Activated T-cell treated with anti-CD3 and anti-CD28 coated beads, Interleukin-2, amount 50 U/mL, for 4 hours (primary cell): ENCODE results near the gene DNAL1. TPM values are rescaled to one million over a fixed set of nuclear protein-coding genes. Genes with fewer than 3 reads are reported as not detected.
"Not testable (repeated sequence)": the region's sequence is repeated elsewhere in the genome, so short reads cannot be mapped to it uniquely, and the experiment has no call there.

ENCODE experiments used
- ATAC-seq, 2 donors: fragments of 200-7000 bp; cut with Tn5 transposase; one replicate each; pipeline ENCODE4 v1.10.0; 2021
- DNase-seq: peaks from one replicate; pipeline ENCODE4 v3.0.0-alpha.2; 2020
- H3K27me3 Mint-ChIP-seq: one replicate; pipeline ENCODE4 v1.8.0; 2021; ENCODE audit warnings: low read depth, mixed read lengths
- H3K36me3 Mint-ChIP-seq: one replicate; pipeline ENCODE4 v1.8.0; 2022; ENCODE audit warnings: mixed read lengths; ENCODE audit not compliant: insufficient read depth
- H3K4me1 Mint-ChIP-seq: one replicate; pipeline ENCODE4 v1.8.0; 2021; ENCODE audit warnings: low read depth, mixed read lengths
- H3K4me3 Mint-ChIP-seq: one replicate; pipeline ENCODE4 v1.8.0; 2021; ENCODE audit warnings: mild to moderate bottlenecking, moderate library complexity, mixed read lengths
- H3K9me3 Mint-ChIP-seq: one replicate; pipeline ENCODE4 v1.8.0; 2021; ENCODE audit warnings: mixed read lengths
- total RNA-seq, 3 donors: library from RNA; stranded (reverse); gene quantifications; one replicate each; pipeline ENCODE4 v1.2.1, GENCODE V29; 2021

Gene DNAL1
- total RNA-seq, 3 donors from 2014 or later, result 7.0 to 10.8 (median 9.7) TPM

- no peaks in the 10 kb centered on the region for H3K9me3 Mint-ChIP-seq
- DNase-seq (no peak), ATAC-seq (peak; percentile 38 to 47)
- H3K4me1 Mint-ChIP-seq, result peaks cover 22% of the 10 kb centered on the region
- peaks cover 2% of the 10 kb centered on the region for H3K36me3 Mint-ChIP-seq
- no peaks in the 10 kb centered on the region for H3K27me3 Mint-ChIP-seq
- H3K4me3 Mint-ChIP-seq, result no peak overlapping the region
Measured at GRCh38 chr14:73700325-73700724, 55.5 kb downstream of the DNAL1 start.

DNA sequence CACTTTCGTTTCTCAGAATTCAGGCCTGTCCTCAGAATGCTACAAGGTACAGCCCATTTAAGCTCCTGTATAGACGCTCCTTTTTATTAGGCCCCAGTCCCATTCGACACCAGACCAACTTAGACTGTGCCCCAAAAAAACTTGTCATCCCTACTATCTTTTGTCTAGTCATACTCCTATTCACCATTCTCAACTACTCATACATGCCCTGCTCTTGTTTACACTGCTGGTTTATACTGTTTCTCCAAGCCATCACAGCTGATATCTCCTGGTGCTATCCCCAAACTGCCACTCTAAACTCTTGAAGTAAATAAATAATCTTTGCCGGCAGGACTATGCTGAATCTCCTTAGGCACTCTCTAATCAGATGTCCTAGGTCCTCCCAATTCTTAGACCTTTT lies 63.3 kb downstream of the DNAL1 start:
- Mint-ChIP-seq H3K4me1 (peaks cover 14% of the 10 kb centered on the region), H3K36me3 (peaks cover 11% of the 10 kb centered on the region)
- DNase-seq, H3K27me3 Mint-ChIP-seq, H3K4me3 Mint-ChIP-seq, ATAC-seq, H3K9me3 Mint-ChIP-seq: not testable (repeated sequence)

DNA sequence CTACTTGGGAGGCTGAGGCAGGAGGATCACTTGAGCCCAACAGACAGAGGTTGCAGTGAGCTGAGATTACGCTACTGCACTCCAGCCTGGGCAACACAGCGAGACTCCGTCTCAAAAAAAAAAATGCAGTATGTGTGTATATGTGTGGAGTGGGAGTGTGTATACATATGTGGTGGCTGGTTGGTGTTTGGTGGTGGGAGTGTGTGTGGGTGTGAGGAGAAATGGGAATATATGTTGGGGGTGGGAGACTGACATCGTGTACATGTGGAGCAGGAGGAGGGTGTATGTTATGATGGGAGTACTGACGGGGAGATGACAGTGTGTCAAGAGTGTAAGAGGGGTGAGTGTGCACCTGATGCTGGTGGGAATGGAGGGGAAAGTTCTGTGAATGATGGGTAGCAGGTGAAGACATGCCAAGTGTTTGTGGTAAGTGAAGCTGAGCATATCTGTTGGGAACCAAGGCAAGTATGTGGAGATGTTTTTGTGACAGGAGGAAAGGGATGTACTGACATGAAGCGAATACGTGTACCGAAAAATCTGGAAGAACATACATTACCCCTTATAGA lies 65.2 kb downstream of the DNAL1 start:
- H3K27me3 Mint-ChIP-seq, result no peaks in the 10 kb centered on the region
- H3K36me3 Mint-ChIP-seq, result peaks cover 9% of the 10 kb centered on the region

GRCh38 chr14:73710737-73711136 lies 66.0 kb downstream of the DNAL1 start:
- no peaks in the 10 kb centered on the region for H3K9me3 Mint-ChIP-seq
- no peak for ATAC-seq
- peaks cover 22% of the 10 kb centered on the region for H3K4me1 Mint-ChIP-seq
- no peak overlapping the region for H3K4me3 Mint-ChIP-seq
- no peaks in the 10 kb centered on the region for H3K27me3 Mint-ChIP-seq
- DNase-seq, result no peak
- H3K36me3 Mint-ChIP-seq, result peaks cover 9% of the 10 kb centered on the region

More for the DNA sequence above, 65.2 kb downstream of the DNAL1 start:
- no peaks in the 10 kb centered on the region for H3K9me3 Mint-ChIP-seq
- DNase-seq, result no peak
- peaks cover 22% of the 10 kb centered on the region for H3K4me1 Mint-ChIP-seq
- ATAC-seq, result no peak
- no peak overlapping the region for H3K4me3 Mint-ChIP-seq

- H3K4me1 Mint-ChIP-seq, result peaks cover 22% of the 10 kb centered on the region
- no peak for DNase-seq
- H3K4me3 Mint-ChIP-seq, result peak overlapping the region; percentile 92
- no peaks in the 10 kb centered on the region for H3K27me3 Mint-ChIP-seq
- H3K9me3 Mint-ChIP-seq, result no peaks in the 10 kb centered on the region
- peak; percentile 6 to 12 for ATAC-seq
- peaks cover 11% of the 10 kb centered on the region for H3K36me3 Mint-ChIP-seq
Measured at GRCh38 chr14:73712071-73712506, 67.3 kb downstream of the DNAL1 start.

GRCh38 chr14:73712540-73713180 lies 67.9 kb downstream of the DNAL1 start:
- peaks cover 11% of the 10 kb centered on the region for H3K36me3 Mint-ChIP-seq
- ATAC-seq (peak; percentile 22 to 31), DNase-seq (no peak)
- peaks cover 22% of the 10 kb centered on the region for H3K4me1 Mint-ChIP-seq
- no peaks in the 10 kb centered on the region for H3K9me3 Mint-ChIP-seq
- no peaks in the 10 kb centered on the region for H3K27me3 Mint-ChIP-seq
- H3K4me3 Mint-ChIP-seq, result peak overlapping the region; percentile 92

- peaks cover 13% of the 10 kb centered on the region for H3K36me3 Mint-ChIP-seq
- H3K27me3 Mint-ChIP-seq, result no peaks in the 10 kb centered on the region
- H3K4me3 Mint-ChIP-seq, result peak overlapping the region; percentile 92
- DNase-seq (no peak), ATAC-seq (peak in 1 of 2 donors; percentile 2)
- peaks cover 22% of the 10 kb centered on the region for H3K4me1 Mint-ChIP-seq
- no peaks in the 10 kb centered on the region for H3K9me3 Mint-ChIP-seq
Measured at GRCh38 chr14:73713206-73713802, 68.5 kb downstream of the DNAL1 start.

- DNase-seq, result peak; percentile 81
- Mint-ChIP-seq H3K4me3 (peak within 1 kb of the TSS; percentile 92), H3K9me3 (no peaks in the 10 kb centered on the region), H3K27me3 (no peaks in the 10 kb centered on the region), H3K4me1 (peaks cover 22% of the 10 kb centered on the region), H3K36me3 (peaks cover 13% of the 10 kb centered on the region)
- ATAC-seq, result peak; percentile 80 to 87
Measured at GRCh38 chr14:73713803-73714655, 69.2 kb downstream of the DNAL1 start, which contains the start of gene PNMA1. PNMA1 (minus strand) TSS chr14:73714384; CDS start chr14:73713639, 745 bp downstream.

GRCh38 chr14:73714656-73715081 lies 69.9 kb downstream of the DNAL1 start:
- peaks cover 18% of the 10 kb centered on the region for H3K36me3 Mint-ChIP-seq
- H3K27me3 Mint-ChIP-seq, result no peaks in the 10 kb centered on the region
- ATAC-seq, result no peak
- peak overlapping the region; percentile 78 for H3K4me3 Mint-ChIP-seq
- DNase-seq, result no peak
- H3K4me1 Mint-ChIP-seq, result peaks cover 22% of the 10 kb centered on the region
- no peaks in the 10 kb centered on the region for H3K9me3 Mint-ChIP-seq

- ATAC-seq (no peak), DNase-seq (no peak)
- Mint-ChIP-seq H3K9me3 (no peaks in the 10 kb centered on the region), H3K36me3 (peaks cover 16% of the 10 kb centered on the region), H3K4me3 (no peak overlapping the region), H3K4me1 (peaks cover 18% of the 10 kb centered on the region), H3K27me3 (no peaks in the 10 kb centered on the region)
Measured at GRCh38 chr14:73715707-73716106, 70.9 kb downstream of the DNAL1 start.

- H3K4me1 Mint-ChIP-seq, result peaks cover 18% of the 10 kb centered on the region
- no peak for DNase-seq
- ATAC-seq, result no peak
- H3K36me3 Mint-ChIP-seq, result peaks cover 20% of the 10 kb centered on the region
- H3K9me3 Mint-ChIP-seq, result no peaks in the 10 kb centered on the region
- no peaks in the 10 kb centered on the region for H3K27me3 Mint-ChIP-seq
- H3K4me3 Mint-ChIP-seq, result no peak overlapping the region
Measured at GRCh38 chr14:73717266-73717665, 72.5 kb downstream of the DNAL1 start.

DNA sequence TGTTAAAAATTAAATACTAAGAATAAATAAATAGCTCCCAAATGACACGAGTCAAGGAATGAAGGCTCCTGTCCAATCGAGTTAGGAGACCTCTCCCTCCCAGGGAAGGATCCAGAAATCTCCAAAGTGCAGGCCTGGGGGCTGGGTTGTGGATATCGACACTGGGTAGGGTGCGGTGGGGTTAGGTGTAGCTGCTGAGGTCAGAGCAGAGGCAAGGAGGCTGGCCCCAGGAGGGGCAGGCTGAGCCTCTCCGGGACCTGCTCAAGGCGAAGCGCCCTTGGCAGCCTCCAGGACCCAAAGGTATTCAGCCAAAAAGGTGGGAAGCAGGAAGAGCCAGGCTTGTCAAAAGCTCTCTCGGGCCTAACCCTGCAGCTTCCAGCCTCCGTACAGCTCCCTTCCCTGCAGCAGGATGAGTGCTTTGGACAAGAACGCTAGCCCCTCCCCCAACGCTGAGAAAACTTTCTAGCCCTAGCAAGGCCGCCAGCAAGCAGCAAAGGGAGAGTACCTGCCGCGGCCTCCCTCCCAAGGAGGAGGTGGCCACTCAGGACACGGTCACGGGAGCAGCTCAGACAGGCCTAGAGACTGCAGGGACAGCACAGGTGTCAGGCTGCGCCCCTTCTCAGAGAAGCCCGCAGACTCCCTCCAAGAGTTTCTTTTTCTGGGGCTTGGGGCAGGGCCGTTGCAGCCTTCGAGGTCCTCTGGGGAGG lies 73.1 kb downstream of the DNAL1 start:
- peaks cover 19% of the 10 kb centered on the region for H3K36me3 Mint-ChIP-seq
- H3K4me3 Mint-ChIP-seq, result no peak overlapping the region
- ATAC-seq, result no peak

DNA sequence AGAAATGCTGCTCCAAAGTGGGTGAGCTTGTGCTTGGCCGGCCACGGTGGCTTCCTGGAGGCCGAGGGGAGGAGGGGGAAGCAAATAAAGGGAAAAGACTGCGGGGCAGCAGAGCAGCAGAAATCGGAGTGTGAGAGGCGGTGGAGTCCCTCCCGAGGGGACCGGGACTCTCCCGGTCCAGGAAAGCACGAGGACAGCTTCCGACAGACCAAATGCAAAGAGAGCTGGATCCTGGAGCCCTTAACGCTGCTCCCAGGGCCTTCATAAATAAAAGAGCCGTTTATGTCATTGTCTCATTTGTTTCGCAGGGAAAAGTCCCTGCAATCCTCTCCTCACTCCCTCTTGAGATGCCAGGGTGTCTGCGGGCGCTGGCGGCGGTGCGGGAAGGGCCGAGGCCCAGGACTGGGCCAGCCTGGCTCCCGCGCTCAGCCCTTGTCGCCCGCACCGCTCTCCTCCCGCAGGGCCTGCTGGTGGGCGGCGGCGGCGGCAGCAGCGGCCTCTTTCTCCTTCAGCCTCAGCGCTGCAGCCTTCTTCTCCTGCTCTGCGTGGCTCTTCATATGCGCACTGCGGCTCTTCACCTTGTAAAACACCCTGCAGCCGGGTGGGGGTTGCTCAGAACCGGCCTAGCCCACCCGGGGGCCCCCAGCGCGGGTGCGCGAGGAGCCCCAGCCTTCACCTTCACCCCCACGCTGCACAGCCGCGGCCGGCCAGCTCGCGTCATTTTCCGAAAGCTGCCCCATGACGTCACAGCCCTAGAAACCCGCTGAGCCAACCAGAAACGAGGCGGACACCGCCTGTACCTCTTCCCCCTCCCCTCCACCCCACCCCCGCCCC lies 73.8 kb downstream of the DNAL1 start:
- Mint-ChIP-seq H3K4me1 (peaks cover 15% of the 10 kb centered on the region), H3K9me3 (no peaks in the 10 kb centered on the region)
- no peak for ATAC-seq

More for the DNA sequence above, 73.1 kb downstream of the DNAL1 start:
- DNase-seq, result no peak
- no peaks in the 10 kb centered on the region for H3K9me3 Mint-ChIP-seq
- H3K27me3 Mint-ChIP-seq, result no peaks in the 10 kb centered on the region
- H3K4me1 Mint-ChIP-seq, result peaks cover 13% of the 10 kb centered on the region

More for the DNA sequence above, 73.8 kb downstream of the DNAL1 start:
- Mint-ChIP-seq H3K4me3 (no peak overlapping the region), H3K36me3 (peaks cover 24% of the 10 kb centered on the region), H3K27me3 (no peaks in the 10 kb centered on the region)
- no peak for DNase-seq
